ENCODE measurements around the gene TWSG1.

- TF ChIP-seq EP300 (IDR thresholded peaks at IDR 0.05; ENCODE audit: borderline replicate concordance) (no peak), CEBPB (IDR thresholded peaks at IDR 0.05) (no peak), ZBTB7A (IDR thresholded peaks at IDR 0.05; ENCODE audit: low read depth) (no peak), REST (IDR thresholded peaks at IDR 0.05; ENCODE audit: low read depth) (no peak)
These were observed 5.9 kb downstream of the TWSG1 start for GRCh38 chr18:9340472-9340871.

Measured in Ishikawa (cell line).